Tibial artery (tissue), 4 donors: Measurements from ENCODE around the gene CLCN7.

ENCODE experiments used
- DNase-seq, 2 donors: peaks; one replicate each; pipeline ENCODE4 v3.0.0-alpha.2; 2019
- H3K27ac ChIP-seq, 2 donors: fragments of 200-600 bp; sonication (generic) in 1 of 2; 1 replicate in 1 of 2; 2 replicates in 1 of 2; pipeline ENCODE4 v1.5.1; 2018 to 2019; ENCODE audit warnings: mild to moderate bottlenecking in 1 of 2
- H3K27me3 ChIP-seq, 2 donors: fragments of 200-600 bp; sonication (generic) in 1 of 2; one replicate each; pipeline versions ENCODE4 v1.5.1 to v1.6.0; 2016 to 2019
- H3K36me3 ChIP-seq, 3 donors: fragments of 200-600 bp; sonication (generic) in 2 of 3; one replicate each; pipeline ENCODE4 v1.5.1; 2016 to 2019; ENCODE audit warnings: mild to moderate bottlenecking in 2 of 3
- H3K4me1 ChIP-seq, 4 donors: fragments of 200-600 bp; sonication (generic) in 2 of 4; 1 replicate in 3 of 4; 2 replicates in 1 of 4; pipeline ENCODE4 v1.5.1; 2016 to 2019
- H3K4me3 ChIP-seq, 2 donors: fragments of 200-600 bp; sonication (generic) in 1 of 2; 1 replicate in 1 of 2; 2 replicates in 1 of 2; pipeline ENCODE4 v1.5.1; 2018 to 2019; ENCODE audit warnings: mild to moderate bottlenecking in 2 of 2
- H3K9me3 ChIP-seq, 3 donors: fragments of 200-600 bp; sonication (generic) in 1 of 3; one replicate each; pipeline ENCODE4 v1.5.1; 2016 to 2019
- CTCF ChIP-seq, 2 experiments: fragments of 200-600 bp in 1 of 2; fragments of 450-650 bp in 1 of 2; IDR thresholded peaks; one replicate each; pipeline ENCODE4 v1.5.1; 2017 to 2019; ENCODE audit warnings: antibody characterized with exemption in 2 of 2, mild to moderate bottlenecking in 1 of 2, moderate library complexity in 1 of 2
- intact Hi-C: fragments of 100-400 bp; cut with DNase I; formaldehyde crosslinking; loops from one replicate; pipeline ENCODE4 v1.15.0; 2023; ENCODE audit warnings: low total_unique reads

Gene CLCN7

GRCh38 chr16:1510272-1510671 is 35.4 kb upstream of the CLCN7 start:
- no peak for TF ChIP-seq CTCF (IDR thresholded peaks at IDR 0.05)
- no peaks in the 10 kb centered on the region for H3K9me3 ChIP-seq
- intact Hi-C loops, result no loop called here
- peaks cover 7 to 63% (median 28%) of the 10 kb centered on the region in 3 donors for H3K36me3 ChIP-seq
- H3K27me3 ChIP-seq, result no peaks in the 10 kb centered on the region
- DNase-seq, result no peak
- peak overlapping the region in 1 of 2 donors; percentile 28 for H3K4me3 ChIP-seq
- H3K27ac ChIP-seq, result peak overlapping the region; percentile 87 to 89
- peaks cover 16 to 29% (median 21%) of the 10 kb centered on the region in 4 donors for H3K4me1 ChIP-seq

- H3K36me3 ChIP-seq, result peaks cover 6 to 68% (median 27%) of the 10 kb centered on the region in 3 donors
- DNase-seq, result peak; percentile 60 to 96
- H3K9me3 ChIP-seq, result no peaks in the 10 kb centered on the region
- intact Hi-C loops, result no loop called here
- peak overlapping the region in 1 of 2 donors; percentile 28 for H3K4me3 ChIP-seq
- peaks cover 16 to 29% (median 21%) of the 10 kb centered on the region in 4 donors for H3K4me1 ChIP-seq
- H3K27me3 ChIP-seq, result no peaks in the 10 kb centered on the region
- H3K27ac ChIP-seq, result peak overlapping the region; percentile 87 to 89
- TF ChIP-seq CTCF (IDR thresholded peaks at IDR 0.05), result no peak
These were observed 34.7 kb upstream of the CLCN7 start for GRCh38 chr16:1509307-1510221.

GRCh38 chr16:1508494-1509187 is 33.8 kb upstream of the CLCN7 start:
- Histone ChIP-seq H3K36me3 (peaks cover 0 to 70% (median 23%) of the 10 kb centered on the region in 3 donors), H3K4me1 (peaks cover 16 to 29% (median 21%) of the 10 kb centered on the region in 4 donors), H3K4me3 (no peak overlapping the region), H3K27me3 (no peaks in the 10 kb centered on the region), H3K9me3 (no peaks in the 10 kb centered on the region), H3K27ac (peak overlapping the region; percentile 87 to 89)
- DNase-seq, result no peak
- intact Hi-C loops, result no loop called here
- TF ChIP-seq CTCF (IDR thresholded peaks at IDR 0.05), result no peak

GRCh38 chr16:1506494-1507213 is 31.8 kb upstream of the CLCN7 start:
- no peak for DNase-seq
- peaks cover 16 to 90% (median 36%) of the 10 kb centered on the region in 3 donors for H3K36me3 ChIP-seq
- intact Hi-C loops, result no loop called here
- TF ChIP-seq CTCF (IDR thresholded peaks at IDR 0.05), result no peak
- no peak overlapping the region for H3K27ac ChIP-seq
- H3K4me1 ChIP-seq, result peaks cover 16 to 29% (median 21%) of the 10 kb centered on the region in 4 donors
- H3K9me3 ChIP-seq, result no peaks in the 10 kb centered on the region
- no peak overlapping the region for H3K4me3 ChIP-seq
- H3K27me3 ChIP-seq, result no peaks in the 10 kb centered on the region

- TF ChIP-seq CTCF (IDR thresholded peaks at IDR 0.05), result no peak
- peaks cover 24 to 93% (median 43%) of the 10 kb centered on the region in 3 donors for H3K36me3 ChIP-seq
- no peaks in the 10 kb centered on the region for H3K27me3 ChIP-seq
- intact Hi-C loops, result no loop called here
- H3K27ac ChIP-seq, result no peak overlapping the region
- no peak overlapping the region for H3K4me3 ChIP-seq
- H3K9me3 ChIP-seq, result no peaks in the 10 kb centered on the region
- H3K4me1 ChIP-seq, result peaks cover 16 to 28% (median 21%) of the 10 kb centered on the region in 4 donors
- no peak for DNase-seq
These were observed 31.1 kb upstream of the CLCN7 start for GRCh38 chr16:1505912-1506311.
